Stimulated activated CD4-positive, alpha-beta T cell treated with anti-CD3 and anti-CD28 coated beads, Interleukin-4, amount 100 ng/mL, for 4 hours (primary cell): Measurements from ENCODE around the gene DACH1.

ENCODE experiments used
- DNase-seq, 2 experiments: peaks; one replicate each; pipeline ENCODE4 v3.0.0-alpha.2; 2020

DACH1 gene

GRCh38 chr13:71617265-71617664, 249.7 kb downstream of the DACH1 start:
- no peak for DNase-seq

GRCh38 chr13:71613066-71613745, 253.8 kb downstream of the DACH1 start:
- no peak for DNase-seq

- DNase-seq, result no peak
These were observed 255.7 kb downstream of the DACH1 start for GRCh38 chr13:71611292-71611691.

- DNase-seq, result no peak
These were observed 256.1 kb downstream of the DACH1 start for GRCh38 chr13:71610876-71611275.

- DNase-seq, result no peak
These were observed 257.7 kb downstream of the DACH1 start for GRCh38 chr13:71609271-71609670.

- DNase-seq, result no peak
These were observed 259.4 kb downstream of the DACH1 start for GRCh38 chr13:71607575-71607974.

GRCh38 chr13:71606818-71607217, 260.2 kb downstream of the DACH1 start:
- no peak for DNase-seq

GRCh38 chr13:71605744-71606143, 261.3 kb downstream of the DACH1 start:
- no peak for DNase-seq

- DNase-seq, result no peak
These were observed 263.7 kb downstream of the DACH1 start for GRCh38 chr13:71603255-71603654.

GRCh38 chr13:71602344-71602743, 264.7 kb downstream of the DACH1 start:
- no peak for DNase-seq

GRCh38 chr13:71597150-71597549, 269.9 kb downstream of the DACH1 start:
- no peak for DNase-seq

GRCh38 chr13:71596116-71596515, 270.9 kb downstream of the DACH1 start:
- no peak for DNase-seq

GRCh38 chr13:71593566-71593965, 273.4 kb downstream of the DACH1 start:
- no peak for DNase-seq

GRCh38 chr13:71591374-71591773, 275.6 kb downstream of the DACH1 start:
- no peak for DNase-seq

- DNase-seq, result no peak
These were observed 276.3 kb downstream of the DACH1 start for GRCh38 chr13:71590654-71591148.

- no peak for DNase-seq
These were observed 278.0 kb downstream of the DACH1 start for GRCh38 chr13:71589032-71589431.

GRCh38 chr13:71587817-71588216, 279.2 kb downstream of the DACH1 start:
- DNase-seq, result no peak

- DNase-seq, result no peak
These were observed 279.8 kb downstream of the DACH1 start for GRCh38 chr13:71587193-71587592.

- no peak for DNase-seq
These were observed 283.4 kb downstream of the DACH1 start for GRCh38 chr13:71583581-71583980.

GRCh38 chr13:71580614-71581013, 286.4 kb downstream of the DACH1 start:
- no peak for DNase-seq

GRCh38 chr13:71578048-71578447, 289.0 kb downstream of the DACH1 start:
- DNase-seq, result no peak

- no peak for DNase-seq
These were observed 289.9 kb downstream of the DACH1 start for GRCh38 chr13:71577127-71577526.

- DNase-seq, result no peak
These were observed 290.4 kb downstream of the DACH1 start for GRCh38 chr13:71576571-71576970.

- DNase-seq, result no peak
These were observed 320.1 kb downstream of the DACH1 start for GRCh38 chr13:71546881-71547280.

- DNase-seq, result no peak
These were observed 326.9 kb downstream of the DACH1 start for GRCh38 chr13:71540098-71540497.
